Tibial artery (tissue), 4 donors: Measurements from ENCODE around the gene COX7B2.

Source experiments
- DNase-seq, 2 donors: peaks; one replicate each; pipeline ENCODE4 v3.0.0-alpha.2; 2019
- H3K27ac ChIP-seq, 2 donors: fragments of 200-600 bp; sonication (generic) in 1 of 2; 1 replicate in 1 of 2; 2 replicates in 1 of 2; pipeline ENCODE4 v1.5.1; 2018 to 2019; ENCODE audit warnings: mild to moderate bottlenecking in 1 of 2
- H3K27me3 ChIP-seq, 2 donors: fragments of 200-600 bp; sonication (generic) in 1 of 2; one replicate each; pipeline versions ENCODE4 v1.5.1 to v1.6.0; 2016 to 2019
- H3K36me3 ChIP-seq, 3 donors: fragments of 200-600 bp; sonication (generic) in 2 of 3; one replicate each; pipeline ENCODE4 v1.5.1; 2016 to 2019; ENCODE audit warnings: mild to moderate bottlenecking in 2 of 3
- H3K4me1 ChIP-seq, 4 donors: fragments of 200-600 bp; sonication (generic) in 2 of 4; 1 replicate in 3 of 4; 2 replicates in 1 of 4; pipeline ENCODE4 v1.5.1; 2016 to 2019
- H3K4me3 ChIP-seq, 2 donors: fragments of 200-600 bp; sonication (generic) in 1 of 2; 1 replicate in 1 of 2; 2 replicates in 1 of 2; pipeline ENCODE4 v1.5.1; 2018 to 2019; ENCODE audit warnings: mild to moderate bottlenecking in 2 of 2
- H3K9me3 ChIP-seq, 3 donors: fragments of 200-600 bp; sonication (generic) in 1 of 3; one replicate each; pipeline ENCODE4 v1.5.1; 2016 to 2019
- CTCF ChIP-seq, 2 experiments: fragments of 200-600 bp in 1 of 2; fragments of 450-650 bp in 1 of 2; IDR thresholded peaks; one replicate each; pipeline ENCODE4 v1.5.1; 2017 to 2019; ENCODE audit warnings: antibody characterized with exemption in 2 of 2, mild to moderate bottlenecking in 1 of 2, moderate library complexity in 1 of 2
- intact Hi-C: fragments of 100-400 bp; cut with DNase I; formaldehyde crosslinking; loops from one replicate; pipeline ENCODE4 v1.15.0; 2023; ENCODE audit warnings: low total_unique reads

COX7B2 gene

GRCh38 chr4:46894826-46895225 is 14.2 kb downstream of the COX7B2 start:
- no peaks in the 10 kb centered on the region for H3K36me3 ChIP-seq
- intact Hi-C loops, result no loop called here
- no peaks in the 10 kb centered on the region for H3K4me1 ChIP-seq
- peak in 1 of 2 donors; percentile 21 for DNase-seq
- no peak overlapping the region for H3K4me3 ChIP-seq
- no peak overlapping the region for H3K27ac ChIP-seq
- H3K9me3 ChIP-seq, result no peaks in the 10 kb centered on the region
- H3K27me3 ChIP-seq, result no peaks in the 10 kb centered on the region
- TF ChIP-seq CTCF (IDR thresholded peaks at IDR 0.05), result no peak

DNA sequence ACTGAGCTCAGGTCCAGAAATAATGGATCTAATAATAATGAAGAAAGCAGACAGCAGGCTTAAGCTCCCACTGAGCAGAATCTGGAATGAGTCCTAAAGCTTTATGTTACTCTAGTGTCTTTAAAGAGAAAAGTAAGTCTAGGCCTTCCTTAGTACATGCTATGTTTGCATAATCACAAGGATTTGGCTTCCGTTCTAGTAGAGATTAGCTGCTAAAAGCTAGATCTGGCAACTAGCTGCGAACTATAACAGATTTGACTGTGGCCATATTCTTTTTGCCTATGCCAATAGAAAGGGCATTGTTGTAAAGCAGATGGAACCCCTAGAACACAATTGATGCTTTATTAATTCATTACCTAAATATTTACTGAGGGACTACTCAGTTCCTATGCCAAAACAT is 19.0 kb downstream of the COX7B2 start:
- Histone ChIP-seq H3K4me1 (no peaks in the 10 kb centered on the region), H3K36me3 (no peaks in the 10 kb centered on the region), H3K4me3 (no peak overlapping the region), H3K27me3 (no peaks in the 10 kb centered on the region), H3K27ac (no peak overlapping the region), H3K9me3 (no peaks in the 10 kb centered on the region)
- intact Hi-C loops, result no loop called here
- no peak for TF ChIP-seq CTCF (IDR thresholded peaks at IDR 0.05)
- no peak for DNase-seq

- H3K27ac ChIP-seq, result no peak overlapping the region
- no peaks in the 10 kb centered on the region for H3K9me3 ChIP-seq
- no peak for TF ChIP-seq CTCF (IDR thresholded peaks at IDR 0.05)
- H3K36me3 ChIP-seq, result no peaks in the 10 kb centered on the region
- intact Hi-C loops, result no loop called here
- H3K4me3 ChIP-seq, result no peak overlapping the region
- no peaks in the 10 kb centered on the region for H3K27me3 ChIP-seq
- H3K4me1 ChIP-seq, result no peaks in the 10 kb centered on the region
- DNase-seq, result no peak
Observed at GRCh38 chr4:46889410-46889809, 19.6 kb downstream of the COX7B2 start.

DNA sequence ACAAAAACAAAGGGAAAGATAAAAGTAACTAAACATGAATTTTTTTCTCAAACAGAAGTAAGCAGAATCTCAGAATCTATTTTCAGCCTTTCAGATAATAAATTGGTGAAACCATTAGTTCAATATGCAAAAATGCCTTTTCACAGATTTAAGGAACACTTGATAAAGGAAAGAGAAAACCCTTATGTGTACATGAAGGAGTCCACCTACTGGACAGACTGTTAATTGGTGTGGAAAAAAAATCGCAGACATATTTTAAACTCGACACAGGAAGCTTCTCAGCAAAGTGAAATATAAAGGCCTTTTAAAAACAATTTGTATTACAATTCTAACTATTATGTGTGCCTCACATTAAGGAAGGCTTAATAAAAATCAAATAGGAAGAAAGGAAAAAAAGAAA is 22.3 kb downstream of the COX7B2 start:
- no peak for DNase-seq
- no peaks in the 10 kb centered on the region for H3K4me1 ChIP-seq
- TF ChIP-seq CTCF (IDR thresholded peaks at IDR 0.05), result peak; percentile 37 to 45
- no peaks in the 10 kb centered on the region for H3K9me3 ChIP-seq
- intact Hi-C loops, result no loop called here
- no peaks in the 10 kb centered on the region for H3K27me3 ChIP-seq
- H3K4me3 ChIP-seq, result no peak overlapping the region
- no peak overlapping the region for H3K27ac ChIP-seq
- no peaks in the 10 kb centered on the region for H3K36me3 ChIP-seq

DNA sequence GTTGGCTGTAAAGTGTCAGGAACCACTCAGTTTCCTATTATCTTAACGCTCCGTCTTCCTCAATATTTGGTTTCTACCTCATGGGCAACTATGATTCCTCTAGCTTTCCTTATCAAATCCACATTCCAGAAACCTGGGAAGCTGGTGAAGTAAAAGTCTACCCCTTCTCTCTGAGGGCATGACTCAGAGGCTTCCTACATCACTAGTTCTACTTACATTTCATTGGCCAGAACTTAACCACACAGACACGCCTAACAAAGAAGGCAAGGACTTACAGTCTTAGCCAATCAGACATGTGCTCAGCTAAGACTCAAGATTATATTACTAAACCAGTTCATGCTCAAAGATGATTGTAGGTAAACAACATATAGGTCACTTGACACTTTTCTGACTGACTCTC is 30.4 kb downstream of the COX7B2 start:
- DNase-seq, result no peak
- intact Hi-C loops, result no loop called here
- no peaks in the 10 kb centered on the region for H3K36me3 ChIP-seq

More for the DNA sequence above, 30.4 kb downstream of the COX7B2 start:
- Histone ChIP-seq H3K4me1 (no peaks in the 10 kb centered on the region), H3K27ac (no peak overlapping the region), H3K4me3 (no peak overlapping the region), H3K9me3 (no peaks in the 10 kb centered on the region), H3K27me3 (no peaks in the 10 kb centered on the region)
- TF ChIP-seq CTCF (IDR thresholded peaks at IDR 0.05), result no peak
